SH-SY5Y (cell line): ENCODE measurements around the gene PYDC1.

Source experiments
- GATA2 ChIP-seq: IDR thresholded peaks from 2 replicates; pipeline ENCODE4 v1.6.1; 2011; ENCODE audit warnings: mild to moderate bottlenecking, low read depth, low read length
- GATA3 ChIP-seq: IDR thresholded peaks from 2 replicates; pipeline ENCODE4 v1.6.1; 2011; ENCODE audit warnings: low read depth, mild to moderate bottlenecking, low read length, moderate library complexity

PYDC1 gene

GRCh38 chr16:31206776-31207175 is 10.2 kb downstream of the PYDC1 start:
- TF ChIP-seq GATA2 (no peak), GATA3 (no peak)

- TF ChIP-seq GATA3, result no peak
- no peak for TF ChIP-seq GATA2
These were observed 11.9 kb downstream of the PYDC1 start for GRCh38 chr16:31204871-31205666.

DNA sequence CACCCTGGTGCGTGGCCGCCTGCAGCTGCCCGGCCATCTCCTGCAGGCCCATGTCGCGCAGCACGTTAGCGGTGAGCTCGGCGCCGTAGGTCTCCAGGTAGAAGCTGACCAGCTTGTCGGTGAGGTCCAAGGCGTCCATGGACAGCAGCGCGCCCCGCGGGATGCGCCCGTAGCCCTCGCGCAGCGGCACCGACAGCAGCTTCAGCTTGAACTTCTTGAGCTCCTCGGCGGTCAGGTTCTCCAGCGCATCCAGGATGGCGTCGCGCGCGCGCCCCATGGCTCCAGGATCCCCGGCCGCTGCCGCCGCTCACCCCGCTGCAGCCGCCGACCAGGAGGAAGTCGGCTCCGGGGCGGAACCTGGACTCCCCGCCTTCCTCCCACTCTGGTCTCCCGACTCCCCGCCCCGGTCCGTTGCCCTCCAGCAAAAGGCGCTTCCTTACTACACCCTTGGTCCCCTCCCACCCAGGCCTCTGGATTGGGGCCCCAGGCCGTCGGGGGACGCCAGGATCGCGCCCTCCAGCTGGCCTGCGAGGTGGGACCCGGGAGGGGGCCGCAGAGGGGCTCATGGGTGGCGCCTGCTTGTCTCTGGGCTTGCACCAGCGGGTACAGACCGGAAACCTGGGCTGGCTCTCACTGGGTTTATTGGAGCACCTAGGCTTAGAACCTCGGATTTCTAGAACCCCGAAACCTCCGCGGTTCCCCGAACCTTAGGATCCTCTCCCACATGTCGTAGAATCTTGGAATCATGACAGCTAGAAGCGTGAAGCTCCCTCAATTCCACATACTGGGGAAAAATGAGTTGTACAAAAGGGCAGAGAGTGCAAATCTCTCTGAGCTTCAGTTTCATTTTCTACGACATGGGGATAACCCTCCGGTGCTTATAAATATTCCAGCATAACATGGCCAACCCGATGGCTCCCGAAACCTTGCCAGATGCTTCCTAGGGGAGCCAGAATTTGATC is 14.2 kb downstream of the PYDC1 start, which contains the start of gene PYCARD:
Gene PYCARD (minus strand): TSS at position 347 of the 962 bp plus-strand sequence. CDS start 70 bp downstream, at position 277.
- TF ChIP-seq GATA2 (no peak), GATA3 (no peak)

DNA sequence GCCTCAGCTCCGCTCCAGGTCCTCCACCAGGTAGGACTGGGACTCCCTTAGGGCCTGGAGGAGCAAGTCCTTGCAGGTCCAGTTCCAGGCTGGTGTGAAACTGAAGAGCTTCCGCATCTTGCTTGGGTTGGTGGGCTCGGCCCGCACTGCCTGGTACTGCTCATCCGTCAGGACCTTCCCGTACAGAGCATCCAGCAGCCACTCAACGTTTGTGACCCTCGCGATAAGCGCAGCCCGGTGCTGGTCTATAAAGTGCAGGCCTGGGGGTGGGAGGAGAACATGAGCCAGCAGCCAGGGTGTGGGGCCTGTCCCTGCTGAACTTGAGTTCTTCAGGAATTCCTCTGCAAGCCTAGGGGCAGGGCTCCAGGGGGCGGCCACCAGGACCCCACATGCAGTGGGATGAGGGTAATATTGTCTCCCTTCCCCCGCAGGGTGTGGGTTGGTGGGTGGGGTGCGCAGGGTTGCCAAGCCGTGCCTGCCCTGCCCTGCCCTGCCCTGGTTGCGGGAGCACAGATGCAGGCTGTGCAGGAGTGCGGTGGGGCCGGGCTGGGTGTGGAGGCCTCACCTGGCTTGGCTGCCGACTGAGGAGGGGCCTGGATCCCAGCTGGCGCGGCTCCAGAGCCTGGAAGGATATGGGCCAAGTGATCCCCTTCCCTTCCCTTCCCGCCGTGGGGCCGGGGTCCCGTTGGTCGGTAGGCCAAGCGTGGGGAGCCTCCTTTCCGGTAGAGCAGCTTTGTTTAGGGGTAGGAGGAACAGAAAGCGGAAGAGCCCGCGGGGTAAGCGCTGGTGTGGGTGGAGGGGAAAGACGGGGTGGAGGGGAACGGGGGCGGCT is 15.1 kb downstream of the PYDC1 start:
- no peak for TF ChIP-seq GATA2
- no peak for TF ChIP-seq GATA3

GRCh38 chr16:31200821-31201568 is 15.9 kb downstream of the PYDC1 start:
- TF ChIP-seq GATA3 (no peak), GATA2 (no peak)

DNA sequence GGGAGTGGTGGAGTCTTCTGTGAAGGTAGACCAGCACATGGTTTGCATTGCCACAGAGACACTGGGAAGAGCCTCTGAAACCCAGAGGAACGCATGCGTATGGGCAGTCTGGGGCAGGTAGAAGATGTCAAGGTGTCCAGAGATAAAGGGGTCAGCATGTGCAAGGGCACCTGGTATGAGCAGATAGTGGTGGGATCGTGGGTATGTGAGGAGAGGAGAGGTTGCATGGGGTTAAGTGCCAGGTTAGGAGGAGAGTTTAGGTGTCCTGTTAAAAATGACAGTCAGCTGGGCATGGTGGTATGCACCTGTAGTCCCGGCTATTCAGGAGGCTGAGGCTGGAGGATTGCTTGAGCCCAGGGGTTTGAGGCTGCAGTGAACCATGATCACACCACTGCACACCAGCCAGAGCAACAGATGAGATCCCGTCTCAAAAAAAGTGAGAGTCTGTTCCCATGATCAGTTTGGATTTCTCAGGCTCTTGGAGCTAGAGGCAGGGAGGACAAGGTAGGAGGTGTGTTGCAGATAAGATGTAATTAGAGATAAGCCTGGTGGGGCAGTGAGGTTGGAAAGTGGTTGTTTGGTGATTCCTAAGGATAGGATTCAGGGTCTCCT is 17.4 kb downstream of the PYDC1 start:
- TF ChIP-seq GATA2, result no peak; the same call in 1 of the 2 replicates
- TF ChIP-seq GATA3, result no peak

GRCh38 chr16:31198207-31198882 is 18.6 kb downstream of the PYDC1 start:
- no peak for TF ChIP-seq GATA2

DNA sequence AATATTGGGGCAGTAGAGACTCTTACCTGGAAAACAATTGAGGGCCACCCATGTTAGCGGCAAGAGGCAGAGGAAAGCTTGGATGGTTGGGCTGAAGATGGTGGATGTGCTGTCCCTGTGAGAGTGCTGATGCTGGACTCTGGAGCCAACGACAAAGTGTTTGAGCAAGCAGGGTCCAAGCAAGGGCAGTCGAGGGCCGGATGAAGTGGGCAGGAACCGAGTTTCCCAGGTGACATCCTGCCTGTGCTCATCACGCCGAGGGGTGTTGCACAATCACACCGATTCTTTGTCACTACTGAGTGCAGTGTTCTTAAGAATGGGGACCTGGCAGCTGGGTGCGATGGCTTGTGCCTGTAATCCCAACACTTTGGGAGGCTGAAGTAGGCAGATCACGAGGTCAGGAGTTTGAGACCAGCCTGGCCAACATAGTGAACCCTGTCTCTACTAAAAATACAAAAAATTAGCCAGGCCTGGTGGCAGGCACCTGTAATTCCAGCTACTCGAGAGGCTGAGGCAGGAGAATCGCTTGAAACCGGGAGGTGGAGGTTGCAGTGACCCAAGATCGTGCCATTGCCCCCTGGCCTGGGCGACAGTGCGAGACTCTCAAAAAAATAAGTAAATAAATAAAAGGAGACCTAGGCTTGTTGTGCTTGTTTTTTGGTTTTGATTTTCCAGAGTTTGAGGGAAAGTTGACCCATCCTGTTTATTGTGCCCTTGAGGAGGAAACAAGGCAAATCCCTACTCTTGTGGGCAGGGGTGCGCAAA is 20.4 kb downstream of the PYDC1 start:
- TF ChIP-seq GATA3, result no peak
- no peak for TF ChIP-seq GATA2

- TF ChIP-seq GATA3 (no peak), GATA2 (no peak)
These were observed 22.0 kb downstream of the PYDC1 start for GRCh38 chr16:31194898-31195297.

DNA sequence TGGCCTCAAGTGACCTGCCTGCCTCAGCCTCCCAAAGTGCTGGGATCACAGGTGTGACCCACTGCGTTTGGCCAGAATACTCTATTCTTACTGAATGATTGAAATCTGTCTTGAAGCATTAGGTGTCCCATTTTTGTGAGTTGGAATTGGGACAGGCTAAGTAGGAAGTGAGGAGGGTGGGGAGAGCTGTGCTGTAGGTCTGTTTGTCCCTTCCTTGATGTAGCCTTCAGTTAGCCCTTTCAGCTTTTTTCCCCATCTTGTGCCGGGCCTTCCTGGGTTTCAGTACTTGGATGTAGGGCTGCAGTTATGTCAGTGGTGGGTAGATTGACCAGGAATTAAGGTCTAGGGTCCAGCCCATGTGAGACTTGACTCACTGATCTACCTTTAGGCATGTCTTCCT is 23.1 kb downstream of the PYDC1 start:
- TF ChIP-seq GATA3 (no peak), GATA2 (no peak)

DNA sequence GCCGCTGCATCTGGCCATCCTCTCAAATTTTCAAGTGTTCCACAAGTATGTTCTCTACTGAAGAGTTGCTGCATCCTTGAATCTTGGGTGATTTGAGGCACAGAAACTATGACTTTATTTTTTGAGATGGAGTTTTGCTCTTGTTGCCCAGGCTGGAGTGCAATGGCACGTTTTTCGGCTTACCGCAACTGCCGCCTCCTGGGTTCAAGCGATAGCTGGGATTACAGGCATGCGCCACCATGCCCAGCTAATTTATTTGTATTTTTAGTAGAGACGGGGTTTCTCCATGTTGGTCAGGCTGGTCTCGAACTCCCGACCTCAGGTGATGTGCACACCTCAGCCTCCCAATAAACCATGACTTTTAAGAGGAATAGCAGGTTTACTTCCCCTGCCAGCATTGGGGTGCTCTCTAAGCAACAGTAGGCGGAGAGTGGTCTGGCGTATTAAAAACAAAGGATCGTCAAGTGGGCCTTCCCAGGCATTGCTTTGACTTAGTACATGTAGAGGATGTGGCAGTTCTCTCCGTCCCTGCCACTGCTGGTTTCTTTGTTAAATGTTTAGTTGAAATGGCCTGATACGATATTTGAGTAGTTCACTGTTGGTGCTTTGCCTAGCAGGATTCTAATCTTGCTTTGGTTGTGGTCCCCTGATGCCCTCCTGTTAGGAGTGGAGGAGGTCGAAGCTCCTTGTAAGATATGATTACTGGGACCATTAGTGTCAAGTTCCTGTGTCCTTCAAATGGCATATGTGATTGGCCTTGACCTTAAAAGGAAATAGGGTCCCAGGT is 23.9 kb downstream of the PYDC1 start:
- no peak for TF ChIP-seq GATA3
- no peak for TF ChIP-seq GATA2

GRCh38 chr16:31191697-31192428 is 25.1 kb downstream of the PYDC1 start:
- TF ChIP-seq GATA2, result no peak
- no peak for TF ChIP-seq GATA3
